C4-2B (cell line): ENCODE results near the gene TUNAR.

Experiments used
- CTCF ChIP-seq: fragments of 450-650 bp; conservative IDR thresholded peaks from 2 replicates; pipeline ENCODE4 v1.5.1; 2017; ENCODE audit warnings: mild to moderate bottlenecking
- ZFX ChIP-seq: fragments of 450-650 bp; IDR thresholded peaks from 2 replicates; pipeline ENCODE4 v1.6.1; 2017

DNA sequence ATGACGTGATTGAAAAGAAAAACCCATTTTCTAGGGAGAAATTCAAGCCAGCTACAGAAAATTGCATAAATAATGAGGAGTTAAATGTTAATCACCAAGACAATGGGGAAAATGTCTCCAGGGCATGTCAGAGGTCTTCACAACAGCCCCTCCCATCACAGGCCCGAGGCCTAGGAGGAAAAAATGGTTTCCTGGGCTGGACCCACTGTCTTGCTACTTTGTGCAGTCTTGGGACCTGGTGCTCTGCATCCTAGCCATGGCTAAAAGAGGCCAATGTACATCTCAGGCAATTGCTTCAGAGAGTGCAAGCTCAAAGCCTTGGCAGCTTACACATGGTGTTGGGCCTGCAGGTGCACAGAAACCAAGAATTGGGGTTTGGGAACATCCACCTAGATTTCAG is 65.3 kb downstream of the TUNAR start:
- TF ChIP-seq CTCF (no peak), ZFX (no peak)
